Keratinocyte (primary cell): ENCODE results near the gene FBH1. TPM values are rescaled to one million over a fixed set of nuclear protein-coding genes. Genes with fewer than 3 reads are reported as not detected.

Experiments
- DNase-seq: peaks from one replicate; pipeline ENCODE4 v3.0.0-alpha.2; 2011; ENCODE audit warnings: low read depth, missing footprints, low spot score
- FAIRE-seq: peaks from 2 replicates; lab custom pipeline; 2011; peaks lifted over from hg19 to GRCh38; lab: Jason Lieb, UNC
- H2AFZ ChIP-seq: 2 replicates; pipeline ENCODE4 v1.6.0; 2012; ENCODE audit warnings: low read length, control low read depth, inconsistent platforms; ENCODE audit not compliant: control insufficient read depth
- H3K27ac ChIP-seq: 2 replicates; pipeline ENCODE4 v1.5.1; 2011; ENCODE audit warnings: low read length; ENCODE audit not compliant: control insufficient read depth, insufficient read depth
- H3K27me3 ChIP-seq: 3 replicates; pipeline ENCODE4 v1.6.0; 2011; ENCODE audit warnings: low read length; ENCODE audit not compliant: control insufficient read depth, insufficient read depth; ENCODE audit errors: extremely low read depth
- H3K36me3 ChIP-seq, 2 experiments: 2 replicates in 1 of 2; 3 replicates in 1 of 2; pipeline ENCODE4 v1.5.1; 2011; ENCODE audit warnings: low read length in 2 of 2, mild to moderate bottlenecking in 1 of 2; ENCODE audit not compliant: control insufficient read depth in 2 of 2, insufficient read depth in 2 of 2; ENCODE audit errors: extremely low read depth in 1 of 2
- H3K4me1 ChIP-seq: 3 replicates; pipeline ENCODE4 v1.5.1; 2011; ENCODE audit warnings: low read length; ENCODE audit not compliant: control insufficient read depth, insufficient read depth; ENCODE audit errors: extremely low read depth
- H3K4me2 ChIP-seq: 3 replicates; pipeline ENCODE4 v1.6.0; 2011; ENCODE audit warnings: low read depth, low read length; ENCODE audit not compliant: control insufficient read depth, insufficient read depth; ENCODE audit errors: extremely low read depth
- H3K4me3 ChIP-seq, 3 experiments: fragments of 200-600 bp in 1 of 3; sonication (generic) in 1 of 3; 2 replicates in 2 of 3; 3 replicates in 1 of 3; pipeline ENCODE4 v1.5.1; 2011 to 2016; ENCODE audit warnings: low read length in 3 of 3, mild to moderate bottlenecking in 3 of 3, control low read depth in 2 of 3, inconsistent platforms in 1 of 3, low read depth in 1 of 3, mixed read lengths in 1 of 3, mixed run types in 1 of 3, moderate library complexity in 1 of 3; ENCODE audit not compliant: control insufficient read depth in 2 of 3, insufficient read depth in 2 of 3; ENCODE audit errors: extremely low read depth in 1 of 3
- H3K79me2 ChIP-seq: 2 replicates; pipeline ENCODE4 v1.6.0; 2012; ENCODE audit warnings: low read length; ENCODE audit not compliant: control insufficient read depth, insufficient read depth
- H3K9ac ChIP-seq: 3 replicates; pipeline ENCODE4 v1.6.0; 2011; ENCODE audit warnings: low read length; ENCODE audit not compliant: control insufficient read depth, insufficient read depth; ENCODE audit errors: extremely low read depth
- H3K9me1 ChIP-seq: 3 replicates; pipeline ENCODE4 v1.6.0; 2011; ENCODE audit warnings: low read length; ENCODE audit not compliant: control insufficient read depth, insufficient read depth; ENCODE audit errors: extremely low read depth
- H3K9me3 ChIP-seq: 2 replicates; pipeline ENCODE4 v1.5.1; 2012; ENCODE audit warnings: low read depth, low read length; ENCODE audit not compliant: control insufficient read depth
- H4K20me1 ChIP-seq: 3 replicates; pipeline ENCODE4 v1.6.0; 2011; ENCODE audit warnings: low read length; ENCODE audit not compliant: control insufficient read depth, insufficient read depth; ENCODE audit errors: extremely low read depth
- EZH2 ChIP-seq: IDR thresholded peaks from one replicate; pipeline ENCODE4 v1.6.1; 2012; ENCODE audit warnings: inconsistent platforms, mild to moderate bottlenecking, low read length, moderate library complexity
- dilution Hi-C: fragments of 300-500 bp; cut with MboI; formaldehyde crosslinking; loops from one replicate; pipeline ENCODE4 v1.7.0; 2020; ENCODE audit warnings: low sequenced_read_pairs; ENCODE audit not compliant: extremely low pct_ligation_motif_present
- polyA plus RNA-seq, 5 experiments: library from polyadenylated mRNA; depleted of rRNA in 3 of 5; stranded (reverse) in 3 of 5; stranded (forward) in 1 of 5; unstranded in 1 of 5; fragments of >200 nt; gene quantifications; 1 replicate in 1 of 5; 2 replicates in 3 of 5; 3 replicates in 1 of 5; pipeline versions ENCODE4 v1.2.1 to v1.2.3, GENCODE V29; 2011 to 2012; ENCODE audit warnings: missing spikeins in 2 of 5, low read depth in 1 of 5, low replicate concordance in 1 of 5
- TF ChIP-seq, protein P1 (sequence below), 3 experiments: IDR thresholded peaks in 1 of 3; conservative IDR thresholded peaks in 1 of 3; optimal IDR thresholded peaks in 1 of 3; 2 replicates in 2 of 3; 3 replicates in 1 of 3; pipeline versions ENCODE3 to v1.5.1; 2011; ENCODE audit warnings: low read length in 3 of 3, mild to moderate bottlenecking in 3 of 3, moderate library complexity in 2 of 3, control low read depth in 1 of 3, inconsistent platforms in 1 of 3; ENCODE audit not compliant: insufficient read depth in 2 of 3; ENCODE audit errors: extremely low read depth in 1 of 3

Gene FBH1
- polyA plus RNA-seq, 1 donor (not counting 4 experiments of a cell fraction or from before 2014, with no cell fraction given), result 61.8 TPM

DNA sequence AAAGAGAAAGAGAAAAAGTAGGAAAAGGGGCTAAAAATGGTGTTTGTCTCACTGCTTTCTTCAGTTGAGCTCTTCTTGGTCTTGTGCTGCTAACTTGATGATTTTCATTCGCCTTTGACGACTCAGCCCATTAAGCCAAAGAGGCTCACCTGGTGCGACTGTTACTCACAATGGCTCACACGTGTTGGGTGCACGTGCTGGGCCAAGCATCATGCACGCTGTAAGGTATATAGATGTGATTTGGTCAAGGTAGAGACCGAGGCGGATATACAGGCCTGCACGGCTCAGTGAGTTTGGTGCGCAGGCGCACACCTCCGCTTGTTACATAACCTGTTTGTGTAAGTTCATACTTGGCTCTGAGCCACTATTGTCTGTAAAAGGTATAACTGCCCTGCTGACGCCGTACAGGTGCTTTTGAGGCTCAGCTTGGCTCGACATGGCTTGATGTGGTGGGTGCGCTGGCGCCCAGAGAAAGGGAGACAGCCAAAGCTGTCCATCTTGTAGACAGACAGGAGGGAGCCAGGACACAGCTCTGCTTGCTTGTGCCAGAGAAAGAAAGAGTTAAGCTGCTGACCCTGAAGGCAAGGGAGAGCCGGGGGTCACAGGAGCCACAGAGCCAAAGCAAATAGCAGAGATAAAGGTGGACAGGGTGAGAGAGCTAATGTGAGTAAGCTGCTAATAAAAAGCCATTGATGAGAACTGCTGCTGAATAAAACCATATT, 33.9 kb upstream of the FBH1 start:
- Histone ChIP-seq H3K4me2 (no peak overlapping the region), H3K36me3 (no peaks in the 10 kb centered on the region), H3K4me1 (no peaks in the 10 kb centered on the region), H3K4me3 (no peak overlapping the region), H3K79me2 (no peaks in the 10 kb centered on the region), H3K9me3 (no peaks in the 10 kb centered on the region), H3K27me3 (peaks cover 6% of the 10 kb centered on the region), H3K9ac (no peak overlapping the region), H3K27ac (no peak overlapping the region), H2AFZ (no peak overlapping the region), H4K20me1 (no peaks in the 10 kb centered on the region), H3K9me1 (no peaks in the 10 kb centered on the region)
- dilution Hi-C loops, result no loop called here
- TF ChIP-seq, protein P1, sequence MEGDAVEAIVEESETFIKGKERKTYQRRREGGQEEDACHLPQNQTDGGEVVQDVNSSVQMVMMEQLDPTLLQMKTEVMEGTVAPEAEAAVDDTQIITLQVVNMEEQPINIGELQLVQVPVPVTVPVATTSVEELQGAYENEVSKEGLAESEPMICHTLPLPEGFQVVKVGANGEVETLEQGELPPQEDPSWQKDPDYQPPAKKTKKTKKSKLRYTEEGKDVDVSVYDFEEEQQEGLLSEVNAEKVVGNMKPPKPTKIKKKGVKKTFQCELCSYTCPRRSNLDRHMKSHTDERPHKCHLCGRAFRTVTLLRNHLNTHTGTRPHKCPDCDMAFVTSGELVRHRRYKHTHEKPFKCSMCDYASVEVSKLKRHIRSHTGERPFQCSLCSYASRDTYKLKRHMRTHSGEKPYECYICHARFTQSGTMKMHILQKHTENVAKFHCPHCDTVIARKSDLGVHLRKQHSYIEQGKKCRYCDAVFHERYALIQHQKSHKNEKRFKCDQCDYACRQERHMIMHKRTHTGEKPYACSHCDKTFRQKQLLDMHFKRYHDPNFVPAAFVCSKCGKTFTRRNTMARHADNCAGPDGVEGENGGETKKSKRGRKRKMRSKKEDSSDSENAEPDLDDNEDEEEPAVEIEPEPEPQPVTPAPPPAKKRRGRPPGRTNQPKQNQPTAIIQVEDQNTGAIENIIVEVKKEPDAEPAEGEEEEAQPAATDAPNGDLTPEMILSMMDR (optimal IDR thresholded peaks at IDR 0.05 in 1 of 3, IDR thresholded peaks at IDR 0.05 in 1 of 3, conservative IDR thresholded peaks at IDR 0.05 in 1 of 3; ENCODE audit: extremely low read depth in 1 of 3, insufficient read depth in 2 of 3, low read length in 3 of 3), result no peak
- no peak for TF ChIP-seq EZH2
- DNase-seq (no peak), FAIRE-seq (no peak)

GRCh38 chr10:5856701-5857004, 33.4 kb upstream of the FBH1 start:
- FAIRE-seq (no peak), DNase-seq (no peak)
- Histone ChIP-seq H3K9ac (no peak overlapping the region), H2AFZ (no peak overlapping the region), H3K4me1 (no peaks in the 10 kb centered on the region), H3K27ac (no peak overlapping the region), H3K79me2 (no peaks in the 10 kb centered on the region), H3K9me1 (no peaks in the 10 kb centered on the region), H3K4me2 (no peak overlapping the region), H3K4me3 (no peak overlapping the region), H3K36me3 (no peaks in the 10 kb centered on the region), H4K20me1 (no peaks in the 10 kb centered on the region), H3K27me3 (peaks cover 6% of the 10 kb centered on the region), H3K9me3 (no peaks in the 10 kb centered on the region)
- TF ChIP-seq, protein P1 (optimal IDR thresholded peaks at IDR 0.05 in 1 of 3, IDR thresholded peaks at IDR 0.05 in 1 of 3, conservative IDR thresholded peaks at IDR 0.05 in 1 of 3; ENCODE audit: extremely low read depth in 1 of 3, insufficient read depth in 2 of 3, low read length in 3 of 3), result no peak
- no peak for TF ChIP-seq EZH2
- dilution Hi-C loops, result no loop called here
